Trophoblast cell (in vitro differentiated cells and primary cell): ENCODE results near the gene SERAC1.
"Not testable (repeated sequence)": the region's sequence is repeated elsewhere in the genome, so short reads cannot be mapped to it uniquely, and the experiment has no call there.

Experiments used
- DNase-seq, 2 donors: peaks; one replicate each; pipeline ENCODE4 v3.0.0-alpha.2; 2016
- H2AFZ ChIP-seq: 2 replicates; pipeline ENCODE4 v1.6.1; 2013; ENCODE audit warnings: low read length, moderate library complexity, mild to moderate bottlenecking; ENCODE audit not compliant: insufficient read depth, poor library complexity
- H2AK5ac ChIP-seq: 2 replicates; pipeline ENCODE4 v1.6.1; 2013; ENCODE audit warnings: mild to moderate bottlenecking, low read length
- H2BK120ac ChIP-seq: 2 replicates; pipeline ENCODE4 v1.6.1; 2013; ENCODE audit warnings: low read length, mild to moderate bottlenecking, moderate library complexity; ENCODE audit not compliant: insufficient read depth, poor library complexity
- H2BK12ac ChIP-seq: 2 replicates; pipeline ENCODE4 v1.6.1; 2013; ENCODE audit warnings: mild to moderate bottlenecking, low read length, moderate library complexity
- H2BK5ac ChIP-seq: 2 replicates; pipeline ENCODE4 v1.6.1; 2013; ENCODE audit warnings: low read length, low read depth, moderate library complexity, mild to moderate bottlenecking; ENCODE audit not compliant: poor library complexity
- H3K14ac ChIP-seq: 2 replicates; pipeline ENCODE4 v1.6.1; 2013; ENCODE audit warnings: mild to moderate bottlenecking, low read length
- H3K18ac ChIP-seq: 2 replicates; pipeline ENCODE4 v1.6.1; 2013; ENCODE audit warnings: mild to moderate bottlenecking, low read length
- H3K23ac ChIP-seq: 2 replicates; pipeline ENCODE4 v1.6.1; 2013; ENCODE audit warnings: low read length
- H3K27ac ChIP-seq: 2 replicates; pipeline ENCODE4 v1.5.1; 2013; ENCODE audit warnings: low read depth, mild to moderate bottlenecking, inconsistent platforms, low read length, moderate library complexity
- H3K27me3 ChIP-seq: 2 replicates; pipeline ENCODE4 v1.6.1; 2013; ENCODE audit warnings: inconsistent platforms, mild to moderate bottlenecking, low read length, moderate library complexity; ENCODE audit not compliant: insufficient read depth
- H3K36me3 ChIP-seq, 2 experiments: 1 replicate in 1 of 2; 2 replicates in 1 of 2; pipeline ENCODE4 v1.6.1; 2013; ENCODE audit warnings: low read length in 2 of 2, mild to moderate bottlenecking in 2 of 2, moderate library complexity in 1 of 2; ENCODE audit not compliant: insufficient read depth in 2 of 2, control insufficient read depth in 1 of 2
- H3K4ac ChIP-seq: 2 replicates; pipeline ENCODE4 v1.6.1; 2013; ENCODE audit warnings: low read depth, mild to moderate bottlenecking, low read length, moderate library complexity
- H3K4me1 ChIP-seq, 2 experiments: 1 replicate in 1 of 2; 2 replicates in 1 of 2; pipeline ENCODE4 v1.6.1; 2013; ENCODE audit warnings: low read length in 2 of 2, mild to moderate bottlenecking in 2 of 2, moderate library complexity in 1 of 2; ENCODE audit not compliant: insufficient read depth in 2 of 2, control insufficient read depth in 1 of 2
- H3K4me2 ChIP-seq: 2 replicates; pipeline ENCODE4 v1.6.1; 2013; ENCODE audit warnings: inconsistent platforms, mild to moderate bottlenecking, low read length, moderate library complexity
- H3K4me3 ChIP-seq: 2 replicates; pipeline ENCODE4 v1.5.1; 2013; ENCODE audit warnings: mild to moderate bottlenecking, low read depth, low read length, inconsistent platforms
- H3K79me1 ChIP-seq: one replicate; pipeline ENCODE4 v1.6.1; 2013; ENCODE audit warnings: low read length
- H3K79me2 ChIP-seq: 2 replicates; pipeline ENCODE4 v1.6.1; 2013; ENCODE audit warnings: low read length, mild to moderate bottlenecking; ENCODE audit not compliant: control insufficient read depth, insufficient read depth, poor library complexity
- H3K9ac ChIP-seq: 2 replicates; pipeline ENCODE4 v1.6.1; 2013; ENCODE audit warnings: mild to moderate bottlenecking, low read length
- H3K9me3 ChIP-seq: 2 replicates; pipeline ENCODE4 v1.6.1; 2013; ENCODE audit warnings: low read depth, mild to moderate bottlenecking, control low read depth, inconsistent platforms, low read length; ENCODE audit not compliant: insufficient read depth
- H4K12ac ChIP-seq: 2 replicates; pipeline ENCODE4 v1.6.1; 2013; ENCODE audit warnings: low read depth, mild to moderate bottlenecking, low read length, moderate library complexity
- H4K8ac ChIP-seq: 2 replicates; pipeline ENCODE4 v1.6.1; 2013; ENCODE audit warnings: low read depth, mild to moderate bottlenecking, low read length, moderate library complexity
- H4K91ac ChIP-seq: one replicate; pipeline ENCODE4 v1.6.1; 2013; ENCODE audit warnings: low read depth, mild to moderate bottlenecking, low read length, moderate library complexity
- WGBS: extraction: QIAGEN DNeasy Blood & Tissue Kit; methylation state at CpG from one replicate; pipeline ENCODE4 v1.1.7; 2013; ENCODE audit warnings: missing lambda C conversion rate; ENCODE audit not compliant: insufficient read length, insufficient coverage; ENCODE audit errors: extremely low coverage; 5-methylcytosine and 5-hydroxymethylcytosine counted together

Gene SERAC1

GRCh38 chr6:158188591-158188990, 20.5 kb upstream of the SERAC1 start:
- H4K91ac ChIP-seq, result no peak overlapping the region
- DNase-seq, result no peak
- H2BK12ac ChIP-seq, result no peak overlapping the region
- H3K9me3 ChIP-seq, result peaks cover 2% of the 10 kb centered on the region
- H4K8ac ChIP-seq, result no peak overlapping the region
- H2AFZ ChIP-seq, result no peak overlapping the region
- no peaks in the 10 kb centered on the region for H3K79me2 ChIP-seq
- no peak overlapping the region for H3K18ac ChIP-seq
- H2BK120ac ChIP-seq, result no peak overlapping the region
- no peaks in the 10 kb centered on the region for H3K27me3 ChIP-seq
- no peak overlapping the region for H2BK5ac ChIP-seq
- H3K27ac ChIP-seq, result no peak overlapping the region
- no peak overlapping the region for H3K23ac ChIP-seq
- no peak overlapping the region for H3K14ac ChIP-seq
- no peak overlapping the region for H3K4ac ChIP-seq
- peaks cover 0 to 2% of the 10 kb centered on the region in 2 experiments for H3K4me1 ChIP-seq
- H3K36me3 ChIP-seq, result peaks cover 6 to 15% of the 10 kb centered on the region in 2 experiments
- no peak overlapping the region for H2AK5ac ChIP-seq
- WGBS, result no CpG with 5 or more reads among the region's 3 CpGs
- H3K9ac ChIP-seq, result no peak overlapping the region
- no peak overlapping the region for H3K4me3 ChIP-seq
- H3K79me1 ChIP-seq, result no peaks in the 10 kb centered on the region
- no peak overlapping the region for H4K12ac ChIP-seq
- H3K4me2 ChIP-seq, result no peak overlapping the region

GRCh38 chr6:158185729-158186456, 17.8 kb upstream of the SERAC1 start:
- H3K4me3 ChIP-seq, result no peak overlapping the region
- no peak overlapping the region for H4K91ac ChIP-seq
- H3K9ac ChIP-seq, result no peak overlapping the region
- WGBS, result no CpG with 5 or more reads among the region's 8 CpGs
- H3K9me3 ChIP-seq, result peaks cover 2% of the 10 kb centered on the region
- no peak overlapping the region for H3K18ac ChIP-seq
- H3K36me3 ChIP-seq, result peaks cover 6 to 15% of the 10 kb centered on the region in 2 experiments
- no peak overlapping the region for H2BK12ac ChIP-seq
- peak; percentile 81 to 89 for DNase-seq
- no peak overlapping the region for H3K27ac ChIP-seq
- no peak overlapping the region for H3K4me2 ChIP-seq
- H3K79me1 ChIP-seq, result no peaks in the 10 kb centered on the region
- no peak overlapping the region for H2AFZ ChIP-seq
- H3K4ac ChIP-seq, result no peak overlapping the region
- no peak overlapping the region for H2AK5ac ChIP-seq
- no peak overlapping the region for H3K14ac ChIP-seq
- no peak overlapping the region for H2BK120ac ChIP-seq
- H3K23ac ChIP-seq, result no peak overlapping the region
- no peaks in the 10 kb centered on the region for H3K27me3 ChIP-seq
- H4K8ac ChIP-seq, result no peak overlapping the region
- no peak overlapping the region for H4K12ac ChIP-seq
- H3K4me1 ChIP-seq, result peaks cover 0 to 2% of the 10 kb centered on the region in 2 experiments
- no peak overlapping the region for H2BK5ac ChIP-seq
- no peaks in the 10 kb centered on the region for H3K79me2 ChIP-seq

GRCh38 chr6:158184608-158185007, 16.5 kb upstream of the SERAC1 start:
- Histone ChIP-seq H2AK5ac (no peak overlapping the region), H3K23ac (no peak overlapping the region), H3K27ac (no peak overlapping the region), H4K91ac (no peak overlapping the region), H3K36me3 (peaks cover 6 to 15% of the 10 kb centered on the region in 2 experiments), H3K79me1 (no peaks in the 10 kb centered on the region), H2BK5ac (no peak overlapping the region), H2BK12ac (no peak overlapping the region), H3K4me2 (no peak overlapping the region), H3K14ac (no peak overlapping the region), H2AFZ (no peak overlapping the region), H4K8ac (no peak overlapping the region), H3K4ac (no peak overlapping the region), H3K79me2 (no peaks in the 10 kb centered on the region), H2BK120ac (no peak overlapping the region), H3K18ac (no peak overlapping the region), H3K4me3 (no peak overlapping the region), H4K12ac (no peak overlapping the region), H3K4me1 (peaks cover 0 to 2% of the 10 kb centered on the region in 2 experiments), H3K27me3 (no peaks in the 10 kb centered on the region), H3K9me3 (peaks cover 2% of the 10 kb centered on the region), H3K9ac (no peak overlapping the region)
- peak; percentile 23 to 81 for DNase-seq

DNA sequence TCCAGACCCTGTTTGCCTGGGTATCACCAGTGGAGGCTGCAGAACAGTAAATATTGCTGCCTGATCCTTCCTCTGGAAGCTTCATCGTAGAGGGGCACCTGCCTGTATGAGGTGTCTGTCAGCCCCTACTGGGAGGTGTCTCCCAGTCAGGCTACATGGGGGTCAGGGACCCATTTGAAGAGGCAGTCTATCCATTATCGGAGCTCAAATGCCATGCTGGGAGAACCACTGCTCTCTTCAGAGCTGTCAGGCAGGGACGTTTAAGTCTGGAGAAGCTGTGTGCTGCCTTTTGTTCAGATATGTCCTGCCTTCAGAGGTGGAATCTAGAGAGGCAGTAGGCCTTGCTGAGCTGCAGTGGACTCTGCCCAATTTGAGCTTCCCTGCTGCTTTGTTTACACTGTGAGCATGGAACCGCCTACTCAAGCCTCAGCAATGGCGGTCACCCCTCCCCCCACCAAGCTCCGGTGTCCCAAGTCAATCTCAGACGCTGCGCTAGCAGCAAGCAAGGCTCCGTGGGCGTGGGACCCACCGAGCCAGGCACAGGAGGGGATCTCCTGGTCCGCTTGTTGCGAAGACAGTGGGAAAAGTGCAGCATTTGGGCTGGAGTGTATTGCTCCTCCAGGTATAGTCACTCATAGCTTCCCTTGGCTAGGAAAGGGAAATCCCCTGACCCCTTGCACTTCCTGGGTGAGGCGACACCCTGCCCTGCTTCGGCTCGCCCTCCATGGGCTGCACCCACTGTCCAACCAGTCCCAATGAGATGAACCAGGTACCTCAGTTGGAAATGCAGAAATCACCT, 15.3 kb upstream of the SERAC1 start:
- not testable (repeated sequence) for H3K4me2 ChIP-seq, H2BK120ac ChIP-seq, H3K4ac ChIP-seq, H3K79me2 ChIP-seq, H4K8ac ChIP-seq, H2BK5ac ChIP-seq, H4K91ac ChIP-seq, H3K23ac ChIP-seq, H2AFZ ChIP-seq, H2BK12ac ChIP-seq, DNase-seq, H3K9ac ChIP-seq, H3K9me3 ChIP-seq, H3K27me3 ChIP-seq, H3K14ac ChIP-seq, H3K27ac ChIP-seq, H4K12ac ChIP-seq, H3K4me1 ChIP-seq, H3K18ac ChIP-seq, H3K4me3 ChIP-seq, H2AK5ac ChIP-seq, H3K79me1 ChIP-seq
- peaks cover 6 to 15% of the 10 kb centered on the region in 2 experiments for H3K36me3 ChIP-seq
- no CpG with 5 or more reads among the region's 16 CpGs for WGBS
